Endothelial cell of umbilical vein (primary cell): ENCODE measurements around the gene GRM5.

Source experiments
- EZH2 ChIP-seq: IDR thresholded peaks from 2 replicates; pipeline ENCODE4 v1.6.1; 2012; ENCODE audit warnings: borderline replicate concordance, low read depth, mild to moderate bottlenecking, moderate library complexity, low read length, inconsistent platforms; ENCODE audit not compliant: severe bottlenecking
- GATA2 ChIP-seq: IDR thresholded peaks from 2 replicates; pipeline ENCODE4 v1.7.0; 2011; ENCODE audit warnings: low read depth, mild to moderate bottlenecking, moderate library complexity, mixed read lengths, low read length; ENCODE audit not compliant: insufficient read length, insufficient read depth
- JUN ChIP-seq: IDR thresholded peaks from 2 replicates; pipeline ENCODE4 v1.6.1; 2011; ENCODE audit warnings: borderline replicate concordance, low read depth; ENCODE audit not compliant: insufficient read length, insufficient read depth
- POLR2A ChIP-seq: IDR thresholded peaks from 2 replicates; pipeline ENCODE4 v1.6.1; 2012; ENCODE audit warnings: low read depth, mild to moderate bottlenecking, control low read depth, low read length
- POLR2AphosphoS5 ChIP-seq: IDR thresholded peaks from 2 replicates; pipeline ENCODE4 v1.6.1; 2012; ENCODE audit warnings: low read depth, mild to moderate bottlenecking, control low read depth, low read length, moderate library complexity; ENCODE audit not compliant: insufficient read depth
- TF ChIP-seq, protein P1 (sequence below), 2 donors: IDR thresholded peaks; 1 replicate in 1 of 2; 2 replicates in 1 of 2; pipeline ENCODE4 v1.5.1; 2011; ENCODE audit warnings: low read length in 2 of 2, mild to moderate bottlenecking in 2 of 2, moderate library complexity in 2 of 2, control low read depth in 1 of 2, inconsistent platforms in 1 of 2, low read depth in 1 of 2; ENCODE audit not compliant: insufficient read depth in 1 of 2; ENCODE audit errors: extremely low read depth in 1 of 2
- TF ChIP-seq, protein P2 (sequence below): IDR thresholded peaks from 2 replicates; pipeline ENCODE4 v1.6.1; 2011; ENCODE audit not compliant: insufficient read depth, insufficient read length

DNA sequence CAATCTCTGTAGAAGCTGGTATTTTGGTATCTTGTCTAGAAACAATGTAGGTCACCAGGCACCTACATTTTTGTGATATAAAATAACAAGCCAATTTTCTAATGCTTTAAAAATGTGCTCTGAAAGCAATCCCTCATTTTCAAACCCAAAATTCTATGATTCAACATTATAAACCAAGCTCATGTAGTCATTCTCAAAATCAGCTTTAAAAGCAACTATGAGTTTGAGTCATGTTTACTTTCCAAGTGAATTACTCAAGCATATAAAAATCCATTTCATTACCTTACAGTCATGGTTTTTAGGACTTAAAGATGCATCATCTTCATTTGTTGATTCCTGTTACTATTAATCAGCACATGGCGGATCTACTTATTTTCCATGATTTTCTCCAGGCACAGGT is 216.4 kb downstream of the GRM5 start:
- TF ChIP-seq, protein P1, sequence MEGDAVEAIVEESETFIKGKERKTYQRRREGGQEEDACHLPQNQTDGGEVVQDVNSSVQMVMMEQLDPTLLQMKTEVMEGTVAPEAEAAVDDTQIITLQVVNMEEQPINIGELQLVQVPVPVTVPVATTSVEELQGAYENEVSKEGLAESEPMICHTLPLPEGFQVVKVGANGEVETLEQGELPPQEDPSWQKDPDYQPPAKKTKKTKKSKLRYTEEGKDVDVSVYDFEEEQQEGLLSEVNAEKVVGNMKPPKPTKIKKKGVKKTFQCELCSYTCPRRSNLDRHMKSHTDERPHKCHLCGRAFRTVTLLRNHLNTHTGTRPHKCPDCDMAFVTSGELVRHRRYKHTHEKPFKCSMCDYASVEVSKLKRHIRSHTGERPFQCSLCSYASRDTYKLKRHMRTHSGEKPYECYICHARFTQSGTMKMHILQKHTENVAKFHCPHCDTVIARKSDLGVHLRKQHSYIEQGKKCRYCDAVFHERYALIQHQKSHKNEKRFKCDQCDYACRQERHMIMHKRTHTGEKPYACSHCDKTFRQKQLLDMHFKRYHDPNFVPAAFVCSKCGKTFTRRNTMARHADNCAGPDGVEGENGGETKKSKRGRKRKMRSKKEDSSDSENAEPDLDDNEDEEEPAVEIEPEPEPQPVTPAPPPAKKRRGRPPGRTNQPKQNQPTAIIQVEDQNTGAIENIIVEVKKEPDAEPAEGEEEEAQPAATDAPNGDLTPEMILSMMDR (IDR thresholded peaks at IDR 0.05; ENCODE audit: extremely low read depth in 1 of 2, insufficient read depth in 1 of 2, low read depth in 1 of 2, low read length in 2 of 2) = no peak
- TF ChIP-seq POLR2AphosphoS5 (no peak), POLR2A (no peak), EZH2 (no peak), JUN (no peak), GATA2 (no peak)
- TF ChIP-seq, protein P2, sequence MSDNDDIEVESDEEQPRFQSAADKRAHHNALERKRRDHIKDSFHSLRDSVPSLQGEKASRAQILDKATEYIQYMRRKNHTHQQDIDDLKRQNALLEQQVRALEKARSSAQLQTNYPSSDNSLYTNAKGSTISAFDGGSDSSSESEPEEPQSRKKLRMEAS = no peak
